Colonic mucosa (tissue), 4 donors: ENCODE results near the gene SLC3A2. TPM values are rescaled to one million over a fixed set of nuclear protein-coding genes. Genes with fewer than 3 reads are reported as not detected.

ENCODE experiments used
- DNase-seq: peaks from one replicate; pipeline ENCODE4 v3.0.0-alpha.2; 2020
- H3K27ac ChIP-seq: fragments of 200-600 bp; one replicate; pipeline ENCODE4 v1.8.0; 2021
- H3K27me3 ChIP-seq: fragments of 200-600 bp; one replicate; pipeline ENCODE4 v1.8.0; 2021
- H3K36me3 ChIP-seq: fragments of 200-600 bp; one replicate; pipeline ENCODE4 v1.8.0; 2021
- H3K4me1 ChIP-seq: fragments of 200-600 bp; one replicate; pipeline ENCODE4 v1.8.0; 2021; ENCODE audit warnings: mild to moderate bottlenecking
- H3K4me3 ChIP-seq: fragments of 200-600 bp; one replicate; pipeline ENCODE4 v1.8.0; 2021
- H3K9ac ChIP-seq, 2 donors: one replicate each; pipeline ENCODE4 v1.7.0; 2013; ENCODE audit warnings: control low read depth in 2 of 2, low read depth in 2 of 2, low read length in 2 of 2
- H3K9me3 ChIP-seq: fragments of 200-600 bp; one replicate; pipeline ENCODE4 v1.8.0; 2021
- CTCF ChIP-seq: fragments of 200-600 bp; IDR thresholded peaks from one replicate; pipeline ENCODE4 v1.8.0; 2022; ENCODE audit warnings: antibody characterized with exemption, mild to moderate bottlenecking
- intact Hi-C: fragments of 100-400 bp; cut with DNase I; formaldehyde crosslinking; loops from one replicate; pipeline ENCODE4 v1.14.1; 2022
- total RNA-seq, 2 donors: library from RNA; stranded (reverse); fragmentation: NEBNext Ultra II Directional in 1 of 2; extraction: Animal tissue kit (Norgen Biotek cat#: 25700) in 1 of 2; gene quantifications; one replicate each; pipeline ENCODE4 v1.2.1, GENCODE V29; 2021
- donor health status: healthy.
- donor health status: DM: no; HTN: no; CAD: no.
- donor health status: DM: no; HTN: no; CAD: no.

The SLC3A2 gene
- total RNA-seq, 2 donors from 2014 or later = 70.4 to 116 TPM

- intact Hi-C loops = loop anchor here (5.0 kb wide), 1 partner anchor 304 kb away; no protein-coding TSS in a partner anchor
- TF ChIP-seq CTCF = no peak
- DNase-seq = peak; percentile 38
- Histone ChIP-seq H3K27me3 (no peaks in the 10 kb centered on the region), H3K36me3 (no peaks in the 10 kb centered on the region), H3K9ac (peak overlapping the region in 1 of 2 donors; percentile 43), H3K27ac (no peak overlapping the region), H3K9me3 (no peaks in the 10 kb centered on the region), H3K4me1 (no peaks in the 10 kb centered on the region), H3K4me3 (no peak overlapping the region)
These were observed 27.9 kb downstream of the SLC3A2 start for GRCh38 chr11:62908468-62909072.

GRCh38 chr11:62909107-62909894 lies 28.6 kb downstream of the SLC3A2 start:
- intact Hi-C loops = loop anchor here (5.0 kb wide), 1 partner anchor 303 kb away; no protein-coding TSS in a partner anchor
- no peak overlapping the region for H3K27ac ChIP-seq
- peak; percentile 91 for DNase-seq
- no peaks in the 10 kb centered on the region for H3K27me3 ChIP-seq
- no peaks in the 10 kb centered on the region for H3K4me1 ChIP-seq
- no peaks in the 10 kb centered on the region for H3K36me3 ChIP-seq
- H3K9me3 ChIP-seq = no peaks in the 10 kb centered on the region
- TF ChIP-seq CTCF = peak; percentile 47
- H3K4me3 ChIP-seq = no peak overlapping the region
- peak overlapping the region in 1 of 2 donors; percentile 43 for H3K9ac ChIP-seq

DNA sequence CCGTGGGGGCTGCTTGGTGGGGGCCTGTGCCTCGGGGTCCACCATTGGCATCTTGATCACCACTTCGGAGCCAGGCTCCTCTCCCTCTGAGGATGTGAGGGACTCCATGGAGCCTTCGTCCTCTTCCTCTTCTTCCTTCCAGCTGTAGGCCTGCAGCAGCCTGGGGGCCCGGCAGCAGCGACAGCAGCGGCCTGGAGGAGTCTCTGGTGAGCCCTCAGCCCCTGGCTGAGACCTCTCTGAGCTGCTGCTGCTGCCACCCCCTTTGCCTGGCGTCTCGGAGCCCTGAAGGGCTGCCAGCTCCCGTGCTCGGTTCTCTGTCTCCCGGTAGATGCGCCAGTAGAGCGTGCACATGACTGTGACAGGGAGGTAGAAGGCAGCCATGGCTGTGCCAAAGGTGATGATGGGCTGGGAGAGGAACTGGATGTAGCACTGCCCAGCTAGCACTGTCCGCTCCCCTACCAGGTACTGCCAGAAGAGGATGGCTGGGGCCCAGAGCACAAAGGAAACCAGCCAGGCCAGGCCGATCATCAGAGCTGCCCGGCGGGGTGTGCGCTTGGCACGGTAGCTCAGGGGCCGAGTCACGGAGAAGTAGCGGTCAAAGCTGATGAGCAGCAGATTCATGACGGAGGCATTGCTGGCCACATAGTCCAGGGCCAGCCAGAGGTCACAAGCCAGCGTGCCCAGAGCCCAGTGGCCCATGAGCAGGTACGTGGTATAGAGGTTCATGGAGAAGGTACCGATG lies 29.6 kb downstream of the SLC3A2 start:
- Histone ChIP-seq H3K27ac (no peak overlapping the region), H3K9ac (no peak overlapping the region), H3K9me3 (no peaks in the 10 kb centered on the region), H3K4me3 (no peak overlapping the region), H3K27me3 (no peaks in the 10 kb centered on the region), H3K4me1 (no peaks in the 10 kb centered on the region), H3K36me3 (no peaks in the 10 kb centered on the region)
- no peak for DNase-seq
- intact Hi-C loops = no loop called here
- TF ChIP-seq CTCF = no peak

DNA sequence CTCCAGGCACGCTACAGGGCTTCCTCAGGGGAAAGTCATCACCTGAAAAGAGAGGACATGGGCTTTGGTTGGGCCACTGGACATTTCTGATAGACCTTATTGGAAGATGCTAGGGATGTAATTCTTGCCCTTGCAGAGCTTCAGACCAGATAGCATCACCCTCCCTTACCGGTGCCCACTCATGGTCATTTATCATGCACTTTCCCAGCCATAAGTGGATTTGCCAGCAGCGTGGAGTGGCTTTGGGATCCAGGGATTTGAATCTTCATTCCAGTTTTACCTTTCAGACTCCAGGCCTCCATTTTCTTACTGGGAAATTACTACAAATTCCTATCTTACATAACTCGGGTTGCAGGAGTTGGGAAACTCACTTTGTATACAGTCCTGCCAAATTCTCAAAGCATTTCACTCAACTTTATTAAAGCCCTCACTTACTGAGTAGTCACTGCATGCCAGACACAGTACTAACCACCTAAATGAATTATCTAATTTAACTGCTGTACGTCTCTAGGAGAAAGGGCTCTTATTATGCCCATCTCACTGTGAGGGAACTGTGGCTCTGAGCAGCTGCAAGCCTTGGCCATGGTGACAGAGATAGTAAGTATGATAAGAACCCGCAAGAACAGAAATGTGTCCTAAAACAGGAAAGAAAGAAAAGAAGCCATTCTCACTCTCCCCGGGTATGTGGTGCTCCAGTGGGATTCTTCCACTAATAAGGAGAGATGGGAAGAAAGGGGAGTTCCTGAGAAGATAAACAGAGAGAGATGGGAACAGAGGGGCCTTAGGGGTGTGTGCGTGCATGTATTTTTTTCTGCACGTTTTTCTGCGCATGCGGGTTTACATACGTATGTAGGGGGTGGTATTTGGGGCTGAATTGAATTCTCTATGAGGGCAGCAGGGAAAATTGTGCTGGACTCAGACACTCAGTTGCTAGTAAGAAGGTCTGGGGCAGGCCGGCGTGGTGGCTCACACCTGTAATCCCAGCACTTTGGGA lies 30.7 kb downstream of the SLC3A2 start:
- Histone ChIP-seq H3K9ac (no peak overlapping the region), H3K27ac (no peak overlapping the region), H3K4me3 (no peak overlapping the region), H3K36me3 (no peaks in the 10 kb centered on the region), H3K9me3 (no peaks in the 10 kb centered on the region), H3K4me1 (no peaks in the 10 kb centered on the region), H3K27me3 (no peaks in the 10 kb centered on the region)
- no peak for TF ChIP-seq CTCF
- no peak for DNase-seq
- intact Hi-C loops = no loop called here
